Stomach smooth muscle (tissue), 2 donors: ENCODE measurements around the gene TIMM21.

ENCODE experiments used
- H3K27ac ChIP-seq: one replicate; pipeline ENCODE4 v1.7.0; 2013; ENCODE audit warnings: mild to moderate bottlenecking, low read length, inconsistent platforms
- H3K27me3 ChIP-seq, 2 donors: one replicate each; pipeline ENCODE4 v1.7.0; 2013; ENCODE audit warnings: low read length in 2 of 2; ENCODE audit not compliant: insufficient read depth in 2 of 2, control insufficient read depth in 1 of 2
- H3K36me3 ChIP-seq, 2 donors: one replicate each; pipeline ENCODE4 v1.7.0; 2013; ENCODE audit warnings: low read length in 2 of 2; ENCODE audit not compliant: control insufficient read depth in 2 of 2, insufficient read depth in 2 of 2
- H3K4me1 ChIP-seq: one replicate; pipeline ENCODE4 v1.7.0; 2013; ENCODE audit warnings: low read length; ENCODE audit not compliant: control insufficient read depth, insufficient read depth
- H3K4me3 ChIP-seq, 2 donors: one replicate each; pipeline ENCODE4 v1.7.0; 2013; ENCODE audit warnings: low read length in 2 of 2
- H3K9ac ChIP-seq, 2 donors: one replicate each; pipeline ENCODE4 v1.7.0; 2013; ENCODE audit warnings: low read length in 2 of 2, mild to moderate bottlenecking in 1 of 2
- H3K9me3 ChIP-seq, 2 donors: one replicate each; pipeline ENCODE4 v1.7.0; 2013; ENCODE audit warnings: low read length in 2 of 2; ENCODE audit not compliant: control insufficient read depth in 2 of 2
- donor health status: healthy.
- donor health status: Pancreatic carcinoma.

TIMM21 gene

DNA sequence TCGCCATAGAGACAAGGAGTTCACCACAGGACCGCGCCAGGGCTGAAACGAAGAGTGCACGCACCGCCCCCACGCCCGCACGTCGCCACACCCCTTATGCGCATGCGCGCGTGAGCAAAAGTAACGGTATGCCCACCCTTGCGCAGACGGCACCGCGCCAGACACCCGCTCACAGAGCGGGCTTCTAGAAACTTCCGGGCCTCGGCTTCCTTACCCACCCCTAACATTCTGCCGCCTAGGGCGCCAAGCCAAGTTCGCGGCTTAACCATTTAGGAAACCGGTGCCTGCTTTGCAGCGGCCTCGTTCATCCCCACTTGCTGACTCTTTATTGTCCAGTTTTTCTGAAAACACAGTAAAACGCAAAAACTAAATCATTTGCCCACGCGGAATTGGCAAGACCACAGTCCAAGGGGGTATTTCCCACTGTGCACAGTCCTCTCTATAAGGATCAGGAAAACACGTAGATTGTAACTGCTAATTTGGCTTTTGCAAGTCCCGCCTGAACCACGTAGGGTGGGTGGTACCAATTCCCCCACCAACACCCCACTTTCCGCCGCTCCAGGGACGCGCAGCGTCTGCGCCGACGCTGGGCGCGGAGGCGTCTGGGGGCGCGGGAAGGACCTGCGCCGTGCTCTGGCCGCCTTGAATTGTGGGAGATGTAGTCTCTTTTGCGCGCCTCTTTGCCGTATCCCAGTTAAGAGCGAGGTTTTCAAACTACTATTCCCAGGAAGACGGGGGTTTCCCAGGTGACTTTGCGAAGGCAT, at the start of gene TIMM21, which contains the start of gene FBXO15:
TIMM21 (plus strand) TSS at position 745 of the 764 bp plus-strand sequence. CDS start 286 bp downstream, outside the sequence.
FBXO15 (minus strand) TSS at position 56 of the 764 bp plus-strand sequence; CDS start at position 7, 49 bp downstream.
- Histone ChIP-seq H3K9me3 (no peaks in the 10 kb centered on the region), H3K9ac (peak within 1 kb of the TSS; percentile 89 to 98), H3K27ac (peak within 1 kb of the TSS; percentile 90), H3K27me3 (no peaks in the 10 kb centered on the region), H3K36me3 (peaks cover 2 to 5% of the 10 kb centered on the region in 2 donors), H3K4me1 (peaks cover 33% of the 10 kb centered on the region), H3K4me3 (peak within 1 kb of the TSS; percentile 93 to 99)

DNA sequence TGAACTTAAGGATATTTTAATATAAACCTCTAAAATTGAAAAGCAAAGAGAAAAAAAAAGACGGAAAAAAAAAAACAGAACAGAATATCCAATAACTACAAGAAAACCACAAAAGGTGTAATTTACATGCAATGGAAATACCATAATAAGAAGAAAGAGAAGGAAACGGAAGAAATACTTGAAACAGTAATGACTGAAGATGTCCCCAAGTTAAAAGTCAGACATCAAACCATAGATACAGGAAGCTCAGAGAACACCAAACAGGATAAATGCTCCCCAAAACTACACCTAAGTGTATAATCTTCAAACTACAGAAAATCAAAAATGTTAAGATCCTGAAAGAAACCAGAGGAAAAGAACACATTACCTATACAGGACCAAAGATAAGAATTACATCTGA, 39.9 kb upstream of the TIMM21 start:
- no peaks in the 10 kb centered on the region for H3K36me3 ChIP-seq
- peaks cover 2 to 4% of the 10 kb centered on the region in 2 donors for H3K9me3 ChIP-seq

DNA sequence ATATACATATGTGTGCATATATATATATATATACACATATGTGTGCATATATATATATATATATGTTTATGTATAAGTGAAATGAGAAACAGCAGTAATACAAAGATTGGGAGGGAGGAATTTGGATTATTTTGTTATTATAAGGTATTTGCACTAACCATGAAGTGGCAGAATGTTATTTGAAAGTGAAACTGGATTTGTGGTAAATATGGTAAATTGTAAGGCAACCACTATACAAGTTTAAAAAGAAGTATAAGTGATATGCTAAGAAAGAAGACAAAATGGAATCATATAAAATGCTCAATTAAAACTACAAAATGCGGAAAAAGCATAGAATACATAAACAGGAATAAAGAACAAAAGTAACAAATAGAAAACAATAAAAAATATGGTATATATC, 38.2 kb upstream of the TIMM21 start:
- Histone ChIP-seq H3K9me3 (peaks cover 2 to 4% of the 10 kb centered on the region in 2 donors), H3K4me1 (no peaks in the 10 kb centered on the region), H3K36me3 (no peaks in the 10 kb centered on the region), H3K9ac (no peak overlapping the region), H3K27ac (no peak overlapping the region), H3K4me3 (no peak overlapping the region), H3K27me3 (no peaks in the 10 kb centered on the region)

More for the DNA sequence above, 39.9 kb upstream of the TIMM21 start:
- Histone ChIP-seq H3K27me3 (no peaks in the 10 kb centered on the region), H3K4me1 (no peaks in the 10 kb centered on the region), H3K27ac (no peak overlapping the region), H3K9ac (no peak overlapping the region), H3K4me3 (no peak overlapping the region)

- Histone ChIP-seq H3K9ac (no peak overlapping the region), H3K27ac (no peak overlapping the region), H3K27me3 (no peaks in the 10 kb centered on the region), H3K36me3 (no peaks in the 10 kb centered on the region), H3K4me1 (no peaks in the 10 kb centered on the region), H3K9me3 (peaks cover 2 to 4% of the 10 kb centered on the region in 2 donors), H3K4me3 (no peak overlapping the region)
These were observed 37.3 kb upstream of the TIMM21 start for GRCh38 chr18:74110976-74111375.

- no peak overlapping the region for H3K27ac ChIP-seq
- no peak overlapping the region for H3K4me3 ChIP-seq
- H3K27me3 ChIP-seq, result no peaks in the 10 kb centered on the region
- H3K9me3 ChIP-seq, result peaks cover 2 to 4% of the 10 kb centered on the region in 2 donors
- H3K36me3 ChIP-seq, result no peaks in the 10 kb centered on the region
- no peaks in the 10 kb centered on the region for H3K4me1 ChIP-seq
- no peak overlapping the region for H3K9ac ChIP-seq
These were observed 34.6 kb upstream of the TIMM21 start for GRCh38 chr18:74113711-74114110.

- no peaks in the 10 kb centered on the region for H3K27me3 ChIP-seq
- no peak overlapping the region for H3K4me3 ChIP-seq
- H3K9ac ChIP-seq, result no peak overlapping the region
- H3K9me3 ChIP-seq, result peaks cover 2 to 4% of the 10 kb centered on the region in 2 donors
- no peak overlapping the region for H3K27ac ChIP-seq
- H3K36me3 ChIP-seq, result no peaks in the 10 kb centered on the region
- no peaks in the 10 kb centered on the region for H3K4me1 ChIP-seq
These were observed 34.2 kb upstream of the TIMM21 start for GRCh38 chr18:74114116-74114515.

- peaks cover 2 to 4% of the 10 kb centered on the region in 2 donors for H3K9me3 ChIP-seq
- no peak overlapping the region for H3K4me3 ChIP-seq
- H3K4me1 ChIP-seq, result no peaks in the 10 kb centered on the region
- peaks cover 0 to 2% of the 10 kb centered on the region in 2 donors for H3K27me3 ChIP-seq
- no peaks in the 10 kb centered on the region for H3K36me3 ChIP-seq
- H3K27ac ChIP-seq, result no peak overlapping the region
- no peak overlapping the region for H3K9ac ChIP-seq
These were observed 33.3 kb upstream of the TIMM21 start for GRCh38 chr18:74115046-74115445.

GRCh38 chr18:74116633-74117554, 31.4 kb upstream of the TIMM21 start:
- H3K9ac ChIP-seq, result no peak overlapping the region
- no peaks in the 10 kb centered on the region for H3K36me3 ChIP-seq
- H3K9me3 ChIP-seq, result peaks cover 2 to 4% of the 10 kb centered on the region in 2 donors
- H3K27ac ChIP-seq, result no peak overlapping the region
- H3K4me1 ChIP-seq, result no peaks in the 10 kb centered on the region
- peaks cover 0 to 2% of the 10 kb centered on the region in 2 donors for H3K27me3 ChIP-seq
- H3K4me3 ChIP-seq, result no peak overlapping the region

DNA sequence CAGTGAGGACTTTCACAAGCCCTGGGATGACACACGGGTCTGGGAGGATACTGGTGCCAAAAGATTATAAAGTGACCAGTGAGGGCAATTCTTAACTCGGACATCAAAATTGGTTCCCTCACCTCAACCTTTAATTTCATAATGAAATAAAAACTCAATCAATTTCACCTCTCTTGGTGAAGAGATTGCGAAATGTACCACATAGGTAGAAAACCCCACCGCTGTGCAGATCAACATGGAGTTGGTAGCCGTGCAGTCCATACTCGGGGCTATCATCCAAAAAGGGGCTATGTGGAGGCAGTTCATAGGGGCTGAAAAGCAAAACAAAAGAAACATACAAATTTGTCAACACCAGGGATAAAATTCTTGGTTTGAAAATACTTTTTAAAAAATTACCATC, 25.1 kb upstream of the TIMM21 start:
- Histone ChIP-seq H3K9me3 (no peaks in the 10 kb centered on the region), H3K27ac (no peak overlapping the region), H3K27me3 (peaks cover 0 to 2% of the 10 kb centered on the region in 2 donors), H3K4me3 (no peak overlapping the region), H3K36me3 (no peaks in the 10 kb centered on the region), H3K4me1 (no peaks in the 10 kb centered on the region), H3K9ac (no peak overlapping the region)

DNA sequence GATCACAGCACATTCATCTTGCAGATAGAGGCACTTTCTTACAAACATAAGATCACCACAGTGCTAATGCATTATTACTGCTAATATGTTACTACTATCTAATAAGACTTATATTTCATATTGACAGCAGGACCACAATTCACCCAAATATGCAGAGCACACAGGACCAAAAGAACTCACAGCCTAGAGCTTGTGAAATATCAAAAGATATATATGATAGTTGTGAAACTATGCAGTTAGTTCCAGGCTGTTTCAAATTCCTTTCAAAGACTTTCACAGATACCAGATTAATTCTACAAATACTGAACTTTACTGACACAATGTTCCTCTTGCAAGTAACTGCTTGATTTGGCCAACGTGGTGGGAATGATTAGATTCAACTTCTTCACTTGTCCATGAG, 23.7 kb upstream of the TIMM21 start:
- H3K9me3 ChIP-seq, result no peaks in the 10 kb centered on the region
- no peaks in the 10 kb centered on the region for H3K36me3 ChIP-seq
- H3K9ac ChIP-seq, result no peak overlapping the region
- H3K27ac ChIP-seq, result no peak overlapping the region
- no peak overlapping the region for H3K4me3 ChIP-seq
- H3K4me1 ChIP-seq, result no peaks in the 10 kb centered on the region
- H3K27me3 ChIP-seq, result peaks cover 0 to under 1% of the 10 kb centered on the region in 2 donors
